GM18867 (cell line): ENCODE data around the gene MAP1LC3B.
"Not testable (repeated sequence)": the region's sequence is repeated elsewhere in the genome, so short reads cannot be mapped to it uniquely, and the experiment has no call there.

Experiments
- ATAC-seq: cut with Tn5 transposase; IDR thresholded peaks from one replicate; pipeline ENCODE4 v1.9.1; 2021; ENCODE audit warnings: mild to moderate bottlenecking, moderate library complexity; ENCODE audit not compliant: unreplicated experiment

The MAP1LC3B gene

GRCh38 chr16:87360862-87361610 is 31.1 kb upstream of the MAP1LC3B start:
- no peak for ATAC-seq

GRCh38 chr16:87361916-87362619 is 30.1 kb upstream of the MAP1LC3B start:
- ATAC-seq, result no peak

- ATAC-seq, result not testable (repeated sequence)
These were observed 29.1 kb upstream of the MAP1LC3B start for GRCh38 chr16:87362828-87363559.

DNA sequence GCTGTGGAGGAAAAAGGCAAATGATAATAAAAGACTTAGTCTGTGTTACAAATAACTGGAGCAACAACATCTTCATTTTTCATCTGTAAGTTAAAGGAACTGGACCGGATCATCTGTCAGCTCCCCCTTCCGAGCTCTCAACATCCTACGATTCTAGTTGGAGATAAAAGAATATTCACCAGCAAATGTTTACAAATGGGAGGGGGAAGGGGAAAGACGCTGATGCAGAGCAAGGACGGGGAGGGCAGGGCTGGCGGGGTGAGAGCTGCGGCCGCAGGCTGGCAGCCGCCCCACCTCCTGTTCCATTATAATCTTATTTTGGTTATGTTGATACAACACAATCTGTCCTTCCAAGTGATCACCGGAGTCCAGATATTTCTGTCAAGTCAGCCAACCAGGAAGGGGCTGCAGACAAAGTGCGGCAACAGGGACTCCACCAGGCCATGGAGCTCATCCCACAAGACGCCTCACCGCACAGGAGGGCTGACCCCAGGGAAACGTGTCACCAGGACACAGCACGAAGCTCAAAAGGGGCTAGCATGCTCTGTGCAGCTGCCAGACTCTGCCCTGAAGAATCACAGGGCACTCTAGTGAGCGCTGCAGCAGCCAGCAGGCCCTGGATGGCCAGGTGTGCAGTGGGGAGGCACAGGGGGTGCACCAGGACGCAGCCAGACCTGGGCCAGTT is 28.2 kb upstream of the MAP1LC3B start:
- ATAC-seq, result no peak

DNA sequence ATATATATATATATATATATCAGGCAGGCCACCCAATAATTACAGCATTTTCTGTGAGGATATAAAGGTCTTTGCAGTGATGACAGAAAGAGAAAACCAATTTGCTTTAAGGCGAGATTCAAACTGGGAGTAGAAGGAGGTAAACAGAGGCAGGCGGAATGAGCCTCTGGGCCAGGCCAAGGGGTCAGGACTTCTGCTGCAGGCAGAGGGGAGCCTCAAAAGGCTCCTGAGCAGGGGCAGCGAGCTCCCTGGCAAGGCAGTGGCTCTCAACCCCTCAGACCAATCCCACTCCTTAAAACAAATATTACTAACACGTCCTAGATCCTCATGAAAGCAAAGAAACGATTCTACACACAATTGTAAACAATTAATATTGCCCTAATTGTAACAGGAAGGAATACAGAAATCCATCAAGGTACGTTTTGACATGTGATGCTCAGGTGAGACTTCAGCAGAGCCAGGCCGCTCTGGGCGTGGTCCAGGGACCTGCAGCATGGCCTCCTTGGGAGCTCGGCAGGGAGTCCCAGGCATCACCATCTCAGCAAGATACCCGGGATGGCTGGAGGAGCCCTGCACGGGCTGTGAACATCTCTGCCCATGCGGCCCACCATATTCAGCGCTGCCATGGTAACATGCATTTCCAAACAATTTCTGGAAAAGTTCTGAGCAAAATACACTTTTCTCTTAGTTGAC is 27.0 kb upstream of the MAP1LC3B start:
- ATAC-seq, result no peak

GRCh38 chr16:87366288-87366687 is 25.8 kb upstream of the MAP1LC3B start:
- ATAC-seq, result no peak

DNA sequence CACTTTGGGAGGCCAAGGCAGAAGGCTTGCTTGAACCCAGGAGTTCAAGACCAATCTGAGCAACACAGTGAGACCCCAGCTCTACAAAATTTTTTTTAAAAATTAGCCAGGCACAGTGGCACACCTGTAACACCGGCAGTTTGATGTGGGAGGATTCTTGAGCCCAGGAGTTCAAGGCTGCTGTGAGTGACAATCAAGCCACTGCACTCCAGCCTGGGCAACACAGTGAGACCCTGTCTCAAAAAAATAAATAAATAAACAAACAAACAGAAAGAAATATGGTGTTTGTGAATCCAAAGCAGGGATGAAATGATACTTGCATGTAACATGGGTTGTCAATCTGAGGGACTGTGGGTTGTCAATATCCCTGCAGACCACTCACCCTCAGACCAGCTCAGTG is 25.2 kb upstream of the MAP1LC3B start:
- ATAC-seq, result no peak

- no peak for ATAC-seq
These were observed 24.6 kb upstream of the MAP1LC3B start for GRCh38 chr16:87367529-87367928.

- ATAC-seq, result no peak
These were observed 23.9 kb upstream of the MAP1LC3B start for GRCh38 chr16:87368029-87368770.

GRCh38 chr16:87369117-87369765 is 22.9 kb upstream of the MAP1LC3B start:
- no peak for ATAC-seq

GRCh38 chr16:87369796-87370719 is 22.1 kb upstream of the MAP1LC3B start:
- ATAC-seq, result no peak

GRCh38 chr16:87371261-87371866 is 20.8 kb upstream of the MAP1LC3B start:
- ATAC-seq, result no peak

DNA sequence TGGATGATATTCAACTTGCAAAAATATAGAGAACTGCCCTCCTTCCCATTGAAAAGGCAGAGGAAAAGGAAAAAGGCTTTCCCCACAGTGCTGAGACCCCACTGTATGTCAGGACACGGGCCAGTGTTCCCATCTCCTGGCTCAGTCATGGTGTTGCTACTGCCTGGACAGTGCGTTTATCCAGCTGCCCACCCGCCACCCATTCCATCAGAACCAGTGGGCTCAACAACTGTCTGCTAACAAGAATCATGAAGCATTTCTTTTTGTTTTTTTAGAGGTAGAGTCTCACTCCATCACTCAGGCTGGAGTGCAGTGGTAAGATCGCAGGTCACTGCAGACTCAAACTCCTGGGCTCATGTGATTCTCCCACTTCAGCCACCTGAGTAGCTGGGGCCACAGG is 19.8 kb upstream of the MAP1LC3B start:
- no peak for ATAC-seq

GRCh38 chr16:87374313-87374712 is 17.8 kb upstream of the MAP1LC3B start:
- no peak for ATAC-seq

DNA sequence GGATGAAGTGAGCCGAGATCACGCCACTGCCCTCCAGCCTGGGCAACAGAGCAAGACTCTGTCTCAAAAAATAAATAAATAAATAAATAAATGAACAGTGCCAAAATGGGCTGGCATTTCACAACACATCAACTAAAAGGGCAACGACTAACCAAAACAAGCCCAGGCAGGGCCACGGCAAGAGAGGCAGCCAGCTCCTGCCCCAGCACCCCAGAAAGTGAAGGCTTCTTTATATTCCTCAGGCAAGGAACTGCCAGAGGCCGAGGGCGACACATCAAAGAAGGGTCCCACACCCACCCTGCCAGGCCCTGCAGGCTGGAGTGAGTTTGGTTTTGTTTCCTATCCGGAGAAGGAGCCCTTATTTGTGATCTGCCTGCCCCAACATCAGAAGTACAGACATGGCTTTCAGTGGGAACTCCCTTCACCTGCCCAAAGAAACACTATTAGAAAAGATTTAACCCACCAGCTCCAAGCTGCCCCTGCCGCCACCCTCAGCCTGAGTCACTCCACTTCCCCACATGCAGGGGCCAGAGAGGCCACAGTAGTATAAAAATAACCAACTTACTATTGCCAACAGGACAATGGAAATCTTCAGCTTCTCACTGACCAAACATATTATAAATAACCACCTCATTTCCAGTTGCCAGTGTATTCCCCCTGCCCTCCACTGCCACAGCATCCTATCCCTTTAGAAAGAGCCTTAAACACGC is 16.6 kb upstream of the MAP1LC3B start:
- ATAC-seq, result no peak

- no peak for ATAC-seq
These were observed 15.5 kb upstream of the MAP1LC3B start for GRCh38 chr16:87376660-87377059.

- not testable (repeated sequence) for ATAC-seq
These were observed 12.8 kb upstream of the MAP1LC3B start for GRCh38 chr16:87379312-87379752.
